Stimulated activated CD8-positive, alpha-beta memory T cell treated with anti-CD3 and anti-CD28 coated beads, Interleukin-15, amount 100 ng/mL, for 1 hour (primary cell): ENCODE measurements around the gene ANXA4.

Source experiments
- DNase-seq: peaks from one replicate; pipeline ENCODE4 v3.0.0-alpha.2; 2020; ENCODE audit warnings: low read depth

Gene ANXA4

GRCh38 chr2:69741575-69742321, at the start of gene ANXA4:
ANXA4 (plus strand) TSS chr2:69742134; CDS start chr2:69781566, 39,432 bp downstream.
- DNase-seq = no peak

GRCh38 chr2:69692424-69692823, 49.5 kb upstream of the ANXA4 start:
- DNase-seq = no peak

- no peak for DNase-seq
Observed at GRCh38 chr2:69693059-69693774, 48.7 kb upstream of the ANXA4 start.

GRCh38 chr2:69693775-69694450, 48.0 kb upstream of the ANXA4 start:
- no peak for DNase-seq

- DNase-seq = no peak
Observed at GRCh38 chr2:69694894-69695849, 46.8 kb upstream of the ANXA4 start.

GRCh38 chr2:69695850-69696216, 46.1 kb upstream of the ANXA4 start:
- no peak for DNase-seq

- DNase-seq = no peak
Observed at GRCh38 chr2:69700381-69700780, 41.6 kb upstream of the ANXA4 start.

- DNase-seq = no peak
Observed at GRCh38 chr2:69701100-69701945, 40.6 kb upstream of the ANXA4 start.

GRCh38 chr2:69703189-69703588, 38.7 kb upstream of the ANXA4 start:
- DNase-seq = no peak

GRCh38 chr2:69704446-69704845, 37.5 kb upstream of the ANXA4 start:
- DNase-seq = no peak

- no peak for DNase-seq
Observed at GRCh38 chr2:69709290-69709689, 32.6 kb upstream of the ANXA4 start.

GRCh38 chr2:69711971-69712370, 30.0 kb upstream of the ANXA4 start:
- DNase-seq = no peak

- no peak for DNase-seq
Observed at GRCh38 chr2:69714024-69714423, 27.9 kb upstream of the ANXA4 start.

GRCh38 chr2:69714539-69715220, 27.3 kb upstream of the ANXA4 start:
- peak; percentile 90 for DNase-seq

GRCh38 chr2:69715964-69716363, 26.0 kb upstream of the ANXA4 start:
- DNase-seq = no peak

- no peak for DNase-seq
Observed at GRCh38 chr2:69716555-69717120, 25.3 kb upstream of the ANXA4 start.

GRCh38 chr2:69717186-69717585, 24.7 kb upstream of the ANXA4 start:
- no peak for DNase-seq

- no peak for DNase-seq
Observed at GRCh38 chr2:69717861-69718273, 24.1 kb upstream of the ANXA4 start.

- no peak for DNase-seq
Observed at GRCh38 chr2:69718338-69718965, 23.5 kb upstream of the ANXA4 start.

GRCh38 chr2:69720404-69720803, 21.5 kb upstream of the ANXA4 start:
- DNase-seq = no peak
